ENCODE data around the gene PSME3IP1. TPM values are rescaled to one million over a fixed set of nuclear protein-coding genes. Genes with fewer than 3 reads are reported as not detected.

Gene PSME3IP1
- total RNA-seq, 1 experiment from 2014 or later: 143 TPM

GRCh38 chr16:57186872-57187854 is 1.3 kb upstream of the PSME3IP1 start:
- TF ChIP-seq CTCF (IDR thresholded peaks at IDR 0.05; ENCODE audit: insufficient read depth in 1 of 2, low read depth in 1 of 2, low read length in 1 of 2, severe bottlenecking in 1 of 2, unreplicated experiment in 1 of 2): no peak
- peak overlapping the region; percentile 99 for H3K4me3 Mint-ChIP-seq (ENCODE audit: unreplicated experiment)
- peaks cover 30% of the 10 kb centered on the region for H3K36me3 Mint-ChIP-seq (ENCODE audit: insufficient read depth, unreplicated experiment)
- H3K27ac Mint-ChIP-seq (ENCODE audit: unreplicated experiment): peak overlapping the region; percentile 97
- intact Hi-C loops (cut with micrococcal nuclease; ENCODE audit: unreplicated experiment): loop anchor here (1.0 to 2.0 kb wide), 3 partner anchors 58 to 113 kb away; partner anchors contain the start of gene ARL2BP
- Histone ChIP-seq H3K36me3 (ENCODE audit: control insufficient read depth, insufficient read depth, low read length) (no peaks in the 10 kb centered on the region), H3K4me1 (peaks cover 22% of the 10 kb centered on the region; the same call in 1 of the 2 replicates), H3K4me3 (ENCODE audit: low read depth, low read length) (peak overlapping the region; percentile 92), H3K9me3 (no peaks in the 10 kb centered on the region), H3K27me3 (replicated peaks; ENCODE audit: control insufficient read depth, insufficient read depth, low read length) (no peaks in the 10 kb centered on the region)
- ChIA-PET POLR2A (interaction anchor here (0.6 to 1.6 kb wide), 2 partner anchors 58 to 605 kb away, joined by 3 to 8 read pairs; partner anchors contain the start of gene ARL2BP), CTCF (interaction anchor here (0.8 kb wide), 1 partner anchor 94 kb away, joined by 3 read pairs; the partner anchor contains the start of gene CPNE2)
- H3K9me3 Mint-ChIP-seq (ENCODE audit: unreplicated experiment): no peaks in the 10 kb centered on the region
- H3K27me3 Mint-ChIP-seq (ENCODE audit: insufficient read depth, unreplicated experiment): no peaks in the 10 kb centered on the region
- peaks cover 38% of the 10 kb centered on the region for H3K4me1 Mint-ChIP-seq (ENCODE audit: low read depth, unreplicated experiment)
- peak; percentile 54 to 58 for DNase-seq
- TSS peak; percentile 27 for BruUV-seq (replicated peaks)

- TSS peak; percentile 74 for BruUV-seq (replicated peaks)
- H3K36me3 ChIP-seq (ENCODE audit: control insufficient read depth, insufficient read depth, low read length): no peaks in the 10 kb centered on the region
- intact Hi-C loops (cut with micrococcal nuclease; ENCODE audit: unreplicated experiment): no loop called here
- peak in 1 of 2 experiments; percentile 49 for DNase-seq
- H3K36me3 Mint-ChIP-seq (ENCODE audit: insufficient read depth, unreplicated experiment): peaks cover 36% of the 10 kb centered on the region
- H3K4me3 ChIP-seq (ENCODE audit: low read depth, low read length): peak overlapping the region; percentile 91
- H3K27ac Mint-ChIP-seq (ENCODE audit: unreplicated experiment): peak overlapping the region; percentile 97
- no peaks in the 10 kb centered on the region for H3K27me3 Mint-ChIP-seq (ENCODE audit: insufficient read depth, unreplicated experiment)
- ChIA-PET CTCF (interaction anchor here (0.7 to 1.5 kb wide), 9 partner anchors 34 to 231 kb away, joined by 3 to 15 read pairs (median 3); partner anchors contain the start of gene CPNE2), POLR2A (interaction anchor here (0.6 to 1.6 kb wide), 9 partner anchors 9 to 1239 kb away, joined by 3 to 9 read pairs (median 6); partner anchors contain the start of genes ARL2BP, CIAPIN1, COQ9 and CPNE2)
- TF ChIP-seq CTCF (IDR thresholded peaks at IDR 0.05; ENCODE audit: insufficient read depth in 1 of 2, low read depth in 1 of 2, low read length in 1 of 2, severe bottlenecking in 1 of 2, unreplicated experiment in 1 of 2): no peak
- peak overlapping the region; percentile 99 for H3K4me3 Mint-ChIP-seq (ENCODE audit: unreplicated experiment)
- H3K4me1 ChIP-seq: peaks cover 7% of the 10 kb centered on the region; the same call in 1 of the 2 replicates
- H3K27me3 ChIP-seq (replicated peaks; ENCODE audit: control insufficient read depth, insufficient read depth, low read length): no peaks in the 10 kb centered on the region
- H3K9me3 ChIP-seq: no peaks in the 10 kb centered on the region
- no peaks in the 10 kb centered on the region for H3K9me3 Mint-ChIP-seq (ENCODE audit: unreplicated experiment)
- peaks cover 26% of the 10 kb centered on the region for H3K4me1 Mint-ChIP-seq (ENCODE audit: low read depth, unreplicated experiment)
Measured at GRCh38 chr16:57185446-57185944, 344 bp downstream of the PSME3IP1 start.

- Mint-ChIP-seq H3K4me1 (ENCODE audit: low read depth, unreplicated experiment) (peaks cover 26% of the 10 kb centered on the region), H3K36me3 (ENCODE audit: insufficient read depth, unreplicated experiment) (peaks cover 36% of the 10 kb centered on the region), H3K27me3 (ENCODE audit: insufficient read depth, unreplicated experiment) (no peaks in the 10 kb centered on the region), H3K27ac (ENCODE audit: unreplicated experiment) (peak overlapping the region; percentile 97), H3K9me3 (ENCODE audit: unreplicated experiment) (no peaks in the 10 kb centered on the region), H3K4me3 (ENCODE audit: unreplicated experiment) (peak overlapping the region; percentile 99)
- CTCF ChIA-PET: interaction anchor here (0.9 to 1.5 kb wide), 3 partner anchors 92 to 140 kb away, joined by 3 to 10 read pairs (median 3); partner anchors contain the start of gene CPNE2
- TF ChIP-seq CTCF (IDR thresholded peaks at IDR 0.05; ENCODE audit: insufficient read depth in 1 of 2, low read depth in 1 of 2, low read length in 1 of 2, severe bottlenecking in 1 of 2, unreplicated experiment in 1 of 2): no peak
- peaks cover 5% of the 10 kb centered on the region; the same call in 1 of the 2 replicates for H3K4me1 ChIP-seq
- DNase-seq: peak in 1 of 2 experiments; percentile 10
- no peaks in the 10 kb centered on the region for H3K27me3 ChIP-seq (replicated peaks; ENCODE audit: control insufficient read depth, insufficient read depth, low read length)
- POLR2A ChIA-PET: interaction anchor here (1.0 to 1.4 kb wide), 2 partner anchors 10 to 262 kb away, joined by 6 read pairs; partner anchors contain the start of genes CIAPIN1 and COQ9
- H3K9me3 ChIP-seq: no peaks in the 10 kb centered on the region
- no TSS peak for BruUV-seq (replicated peaks)
- H3K4me3 ChIP-seq (ENCODE audit: low read depth, low read length): peak overlapping the region; percentile 91
- no peaks in the 10 kb centered on the region for H3K36me3 ChIP-seq (ENCODE audit: control insufficient read depth, insufficient read depth, low read length)
- intact Hi-C loops (cut with micrococcal nuclease; ENCODE audit: unreplicated experiment): no loop called here
Measured at GRCh38 chr16:57184887-57185445, 873 bp downstream of the PSME3IP1 start.
